SU-DHL-6 (cell line): ENCODE results near the gene EXOC3L4.

Source experiments
- CTCF ChIP-seq: fragments of 200-600 bp; sonication (generic); IDR thresholded peaks from one replicate; pipeline ENCODE4 v1.5.1; 2017; ENCODE audit warnings: antibody characterized with exemption, mild to moderate bottlenecking, low read length, moderate library complexity; ENCODE audit not compliant: insufficient read depth, poor library complexity, severe bottlenecking
- EZH2phosphoT487 ChIP-seq: fragments of 200-600 bp; sonication (generic), shearing (Covaris generic); conservative IDR thresholded peaks from 2 replicates; pipeline ENCODE4 v1.6.1; 2018; ENCODE audit warnings: mild to moderate bottlenecking, antibody characterized with exemption, low read length, moderate library complexity, mixed read lengths

GRCh38 chr14:103126873-103127304 is 32.4 kb downstream of the EXOC3L4 start:
- no peak for TF ChIP-seq CTCF
- no peak for TF ChIP-seq EZH2phosphoT487
